H1 (cell line): ENCODE measurements around the gene LNPEP.

Source experiments
- CTCF ChIP-seq, 3 experiments: IDR thresholded peaks; 1 replicate in 2 of 3; 2 replicates in 1 of 3; pipeline versions ENCODE4 v1.5.1 to v1.6.1; 2011; ENCODE audit warnings: low read length in 3 of 3, mild to moderate bottlenecking in 3 of 3, inconsistent platforms in 2 of 3, low read depth in 1 of 3, moderate library complexity in 1 of 3; ENCODE audit not compliant: insufficient read depth in 1 of 3; ENCODE audit errors: control extremely low read depth in 1 of 3
- EP300 ChIP-seq, 2 experiments: IDR thresholded peaks; 1 replicate in 1 of 2; 2 replicates in 1 of 2; pipeline ENCODE4 v1.6.1; 2011 to 2012; ENCODE audit warnings: low read depth in 2 of 2, low read length in 2 of 2, mild to moderate bottlenecking in 2 of 2, borderline replicate concordance in 1 of 2, inconsistent platforms in 1 of 2, moderate library complexity in 1 of 2
- EZH2 ChIP-seq: fragments of 200-600 bp; sonication (generic); IDR thresholded peaks from 2 replicates; pipeline ENCODE4 v1.7.1; 2012; ENCODE audit warnings: low read depth, mild to moderate bottlenecking, moderate library complexity, low read length, inconsistent platforms; ENCODE audit not compliant: severe bottlenecking
- SIN3A ChIP-seq, 2 experiments: IDR thresholded peaks in 1 of 2; conservative IDR thresholded peaks in 1 of 2; 2 replicates each; pipeline ENCODE4 v1.6.1; 2011 to 2012; ENCODE audit warnings: low read length in 2 of 2, improper control_type of control experiment in 1 of 2, low read depth in 1 of 2, mild to moderate bottlenecking in 1 of 2
- TEAD4 ChIP-seq: IDR thresholded peaks from 2 replicates; pipeline ENCODE4 v1.6.1; 2012; ENCODE audit warnings: low read depth, low read length, inconsistent platforms, mixed read lengths

GRCh38 chr5:96904054-96904931 lies 31.6 kb upstream of the LNPEP start:
- no peak for TF ChIP-seq CTCF (IDR thresholded peaks at IDR 0.05; ENCODE audit: control extremely low read depth in 1 of 3, insufficient read depth in 1 of 3, low read depth in 1 of 3, low read length in 3 of 3)
- TF ChIP-seq EP300 (IDR thresholded peaks at IDR 0.05; ENCODE audit: borderline replicate concordance in 1 of 2, low read depth in 2 of 2, low read length in 2 of 2), result no peak
- no peak for TF ChIP-seq SIN3A (conservative IDR thresholded peaks at IDR 0.05 in 1 of 2, IDR thresholded peaks at IDR 0.05 in 1 of 2; ENCODE audit: low read depth in 1 of 2, low read length in 2 of 2)
- no peak for TF ChIP-seq EZH2
- TF ChIP-seq TEAD4, result no peak
